Measurements from ENCODE around the gene PARP9.
"Not testable (repeated sequence)": the region's sequence is repeated elsewhere in the genome, so short reads cannot be mapped to it uniquely, and the experiment has no call there.

The PARP9 gene

DNA sequence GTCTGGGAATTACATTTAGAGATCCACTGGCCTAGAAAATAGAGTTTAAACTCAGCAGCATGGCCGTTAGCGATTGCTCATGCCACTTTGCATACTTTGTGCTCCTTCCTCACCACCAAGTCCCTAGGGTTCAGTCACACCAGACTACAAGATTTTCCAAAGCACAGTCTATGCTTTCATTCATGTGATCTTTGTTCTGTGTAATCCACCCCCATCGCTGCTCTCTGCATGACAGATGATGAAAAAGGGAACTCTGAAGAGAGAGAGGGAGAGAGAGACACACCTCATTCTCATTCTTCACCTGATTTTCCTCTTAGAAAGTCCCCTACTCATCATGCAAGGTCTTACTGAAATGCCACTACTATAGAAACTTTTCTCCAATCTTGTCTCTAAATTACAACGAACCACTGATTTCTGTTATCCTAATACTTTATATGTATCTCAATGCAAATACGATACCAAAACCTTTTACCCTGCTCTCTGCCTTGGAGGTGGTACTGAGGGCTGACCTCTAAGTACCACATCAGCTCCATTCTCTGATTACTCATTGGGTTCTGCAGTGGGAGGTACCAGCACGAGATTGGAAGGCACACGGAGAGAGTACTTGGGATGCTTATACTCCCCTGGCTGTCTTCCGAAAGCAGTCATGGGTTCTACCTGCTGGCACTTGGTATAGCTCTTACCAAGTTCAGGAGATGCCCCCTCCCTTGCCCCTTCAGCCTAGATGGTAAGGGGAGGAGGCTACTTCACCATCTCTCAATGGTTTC, 12.3 kb upstream of the PARP9 start:
- DNase-seq: no peak

DNA sequence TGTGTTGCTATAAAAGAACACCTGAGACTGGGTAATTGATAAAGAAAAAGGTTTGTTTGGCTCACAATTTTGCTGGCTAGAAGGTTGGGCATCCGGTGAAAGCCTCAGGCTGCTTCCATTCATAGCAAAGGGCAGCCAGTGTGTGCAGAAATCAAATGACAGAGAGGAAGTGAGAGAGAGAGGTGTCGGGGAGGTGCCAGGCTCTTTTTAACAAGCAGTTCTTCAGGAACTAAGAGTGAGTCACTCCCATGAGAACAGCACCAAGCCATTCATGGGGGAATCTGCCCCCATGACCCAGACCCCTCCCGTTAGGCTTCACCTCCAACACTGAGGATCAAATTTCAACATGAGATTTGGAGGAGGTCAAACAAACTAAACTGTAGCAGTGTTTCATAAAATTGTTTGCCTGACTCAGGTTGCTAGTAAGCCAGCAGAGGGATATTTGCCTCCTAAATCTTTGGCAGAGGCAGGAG, 8.9 kb upstream of the PARP9 start:
- no peak for DNase-seq

DNA sequence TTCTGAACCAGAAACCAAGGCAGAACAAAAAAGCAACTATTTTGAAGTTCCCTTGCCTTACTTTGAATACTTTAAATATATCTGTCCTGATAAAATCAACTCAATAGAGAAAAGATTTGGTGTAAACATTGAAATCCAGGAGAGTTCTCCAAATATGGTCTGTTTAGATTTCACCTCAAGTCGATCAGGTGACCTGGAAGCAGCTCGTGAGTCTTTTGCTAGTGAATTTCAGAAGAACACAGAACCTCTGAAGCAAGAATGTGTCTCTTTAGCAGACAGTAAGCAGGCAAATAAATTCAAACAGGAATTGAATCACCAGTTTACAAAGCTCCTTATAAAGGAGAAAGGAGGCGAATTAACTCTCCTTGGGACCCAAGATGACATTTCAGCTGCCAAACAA, 4.7 kb upstream of the PARP9 start:
- no peak for DNase-seq

DNA sequence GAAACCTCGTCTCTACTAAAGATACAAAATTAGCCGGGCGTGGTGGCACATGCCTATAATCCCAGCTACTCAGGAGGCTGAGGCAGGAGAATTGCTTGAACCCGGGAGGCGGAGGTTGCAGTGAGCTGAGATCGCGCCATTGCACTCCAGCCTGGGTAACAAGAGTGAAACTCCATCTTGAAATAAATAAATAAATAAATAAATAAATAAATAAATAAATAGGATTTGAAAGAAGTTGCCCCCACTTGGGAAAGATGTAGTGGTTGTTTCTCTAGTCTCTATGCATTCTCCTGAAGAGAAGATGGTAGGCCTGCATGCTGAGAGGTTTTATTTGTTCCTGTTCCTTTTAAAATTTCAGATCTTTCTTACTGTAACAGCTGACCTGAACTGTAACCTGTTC, 4.0 kb upstream of the PARP9 start:
- not testable (repeated sequence) for DNase-seq

DNA sequence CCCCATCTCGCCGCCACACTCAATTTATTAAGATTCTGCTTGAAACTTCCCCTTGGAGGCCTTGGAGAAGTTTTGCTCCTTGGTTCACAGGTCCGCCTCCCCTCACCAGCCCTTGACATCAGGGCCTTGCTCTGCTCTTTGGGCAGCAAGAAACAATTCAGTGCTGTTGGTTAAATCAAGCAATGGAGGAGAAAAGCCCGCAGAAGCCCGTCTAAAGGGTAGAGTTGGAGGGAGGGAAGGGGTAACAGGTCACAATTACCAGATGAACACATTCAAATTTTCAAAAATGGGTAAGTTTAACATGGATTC, 429 bp downstream of the PARP9 start:
- DNase-seq: peak; percentile 56

DNA sequence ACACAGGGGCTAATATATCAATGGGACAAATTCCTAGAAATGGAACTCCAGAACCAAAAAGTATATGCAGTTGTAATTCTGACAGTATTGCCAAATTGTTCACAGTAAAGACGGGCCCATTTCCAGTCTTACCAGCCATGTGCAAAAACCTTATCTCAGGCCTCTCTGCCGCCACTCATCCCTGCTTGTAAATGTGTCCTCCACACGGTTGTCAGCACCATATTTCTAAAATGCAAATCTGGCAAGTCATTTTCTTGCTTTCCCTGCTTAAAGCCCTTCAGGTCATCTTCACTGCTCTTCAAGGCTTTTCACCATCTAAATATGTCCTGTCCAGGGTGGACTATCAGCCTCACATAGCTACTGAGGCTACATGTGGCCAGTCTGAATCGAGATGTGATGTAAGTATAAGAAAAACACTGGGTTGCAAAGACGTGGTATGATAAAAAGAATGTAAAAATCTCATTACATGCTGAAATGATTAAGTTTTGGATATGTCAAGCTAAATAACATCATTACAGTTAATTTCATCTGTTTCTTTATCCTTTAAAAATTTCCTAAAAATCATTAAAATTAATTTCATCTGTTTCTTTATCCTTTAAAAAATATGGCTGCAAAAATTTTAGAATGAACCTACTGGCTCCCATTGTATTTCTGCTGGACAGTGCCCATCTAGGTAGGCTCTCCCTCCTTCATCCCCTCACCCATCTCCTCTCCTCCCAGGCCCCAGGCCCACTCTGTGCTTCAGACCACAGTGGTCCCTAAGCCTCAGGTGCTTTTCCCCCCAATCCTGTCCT, 980 bp downstream of the PARP9 start:
- no peak for DNase-seq

DNA sequence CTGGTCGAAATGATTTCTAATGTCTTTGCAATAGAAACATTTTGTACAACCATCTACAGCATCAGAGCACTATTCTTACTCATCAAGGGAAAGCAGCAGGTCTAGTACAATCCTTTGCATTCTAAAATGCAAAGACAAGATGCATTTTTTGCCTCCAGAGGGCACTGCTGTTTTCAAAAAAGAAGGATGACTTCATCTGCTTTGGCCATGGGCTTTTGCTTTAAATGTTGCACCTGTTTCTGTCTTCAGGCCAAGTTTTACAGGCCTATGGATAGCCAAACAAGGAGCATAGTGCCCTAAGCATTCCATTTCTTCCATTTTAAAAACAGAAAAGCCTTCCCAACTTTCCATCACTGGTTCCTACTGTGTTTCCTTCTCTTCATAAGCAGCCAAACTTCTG, 3.4 kb downstream of the PARP9 start:
- DNase-seq: peak; percentile 21

DNA sequence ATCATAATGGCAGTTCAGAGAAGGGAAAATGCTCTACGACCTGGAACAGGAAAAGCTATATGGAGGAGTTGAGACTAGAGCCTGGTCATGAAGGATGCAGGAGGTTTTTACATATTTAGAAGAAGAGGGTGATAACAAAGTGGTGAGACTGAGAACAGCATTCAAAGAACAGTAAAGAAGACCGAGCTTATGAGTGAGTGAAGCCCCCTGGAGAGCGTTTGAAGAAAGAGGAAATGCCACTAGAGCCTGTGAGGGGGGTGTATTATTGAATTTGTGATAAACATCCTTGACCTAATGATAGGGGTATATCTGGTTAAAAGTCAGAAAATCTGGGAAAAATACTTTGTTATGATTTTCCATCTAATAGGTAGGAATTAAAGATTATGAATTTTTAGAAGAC, 4.2 kb downstream of the PARP9 start:
- DNase-seq: no peak

DNA sequence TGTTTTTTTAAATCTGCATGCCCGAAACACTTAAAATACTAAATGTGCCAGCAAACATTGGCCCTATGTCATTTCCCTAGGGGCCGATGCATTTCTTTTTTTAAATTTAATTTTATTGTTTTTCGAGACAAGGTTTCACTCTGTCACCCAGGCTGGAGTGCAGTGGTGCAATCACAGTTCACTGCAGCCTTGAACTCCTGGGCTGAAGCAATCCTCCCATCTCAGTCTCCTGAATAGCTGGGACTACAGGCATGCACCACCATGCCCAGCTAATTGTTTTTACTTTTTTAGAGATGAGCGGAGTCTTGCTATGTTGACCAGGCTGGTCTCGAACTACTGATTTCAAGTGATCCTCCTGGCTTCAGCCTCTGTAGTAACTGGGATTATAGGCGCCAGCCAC, 5.5 kb downstream of the PARP9 start:
- DNase-seq: no peak

DNA sequence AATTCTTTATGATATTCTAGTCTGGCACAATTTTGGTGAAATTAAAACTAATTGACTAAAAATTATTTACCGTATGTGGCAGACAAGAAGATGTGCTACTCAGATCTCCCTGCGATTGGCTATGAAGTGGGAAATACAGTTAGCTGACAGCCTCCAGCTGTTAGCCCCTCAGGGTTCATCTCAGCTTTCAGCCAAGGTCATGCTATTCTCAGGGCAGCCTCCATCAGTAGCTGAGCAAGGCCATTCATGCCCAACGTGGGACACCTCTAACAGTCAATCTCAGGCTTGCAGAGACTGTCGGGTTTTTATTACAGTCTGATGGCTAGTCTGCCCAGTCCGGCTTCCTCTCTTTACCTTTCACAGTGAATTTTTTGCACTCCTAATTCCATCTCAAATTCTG, 6.7 kb downstream of the PARP9 start:
- no peak for DNase-seq

DNA sequence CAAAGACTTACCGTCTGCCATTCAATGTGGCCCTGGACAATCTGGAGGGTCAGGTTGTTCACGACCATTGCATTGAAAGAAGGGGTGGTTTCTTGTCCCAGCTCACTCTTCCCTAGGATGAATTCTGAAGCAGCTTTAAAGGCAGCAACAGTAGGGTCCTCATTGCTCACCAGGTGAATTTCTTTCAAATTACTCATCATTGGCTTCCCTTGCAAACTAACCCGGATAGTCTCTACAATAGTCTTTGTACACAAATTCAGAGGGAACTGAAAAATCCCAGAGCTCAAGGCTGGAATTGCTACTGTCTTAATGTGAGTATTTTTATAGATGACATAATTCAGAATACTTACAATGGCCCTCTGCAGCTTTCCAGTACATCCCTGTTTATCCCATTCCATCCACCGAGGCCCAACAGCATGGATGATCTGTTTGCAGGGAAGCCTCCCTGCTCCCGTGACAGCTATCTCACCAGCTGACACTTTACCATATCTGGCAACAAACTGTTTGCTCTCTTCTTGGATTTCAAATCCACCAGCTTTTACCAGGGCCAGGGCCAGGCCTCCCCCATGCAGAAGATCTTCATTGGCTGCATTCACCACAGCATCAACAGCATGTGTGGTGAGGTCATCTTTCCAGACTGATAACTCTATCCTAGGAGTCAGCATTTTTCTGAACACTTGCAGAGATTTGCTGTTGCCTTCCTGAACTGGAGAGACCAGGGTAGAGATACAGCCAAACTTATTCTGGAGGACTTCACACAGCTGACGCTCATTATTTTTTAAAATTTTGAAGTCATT, 8.6 kb downstream of the PARP9 start:
- DNase-seq: no peak

DNA sequence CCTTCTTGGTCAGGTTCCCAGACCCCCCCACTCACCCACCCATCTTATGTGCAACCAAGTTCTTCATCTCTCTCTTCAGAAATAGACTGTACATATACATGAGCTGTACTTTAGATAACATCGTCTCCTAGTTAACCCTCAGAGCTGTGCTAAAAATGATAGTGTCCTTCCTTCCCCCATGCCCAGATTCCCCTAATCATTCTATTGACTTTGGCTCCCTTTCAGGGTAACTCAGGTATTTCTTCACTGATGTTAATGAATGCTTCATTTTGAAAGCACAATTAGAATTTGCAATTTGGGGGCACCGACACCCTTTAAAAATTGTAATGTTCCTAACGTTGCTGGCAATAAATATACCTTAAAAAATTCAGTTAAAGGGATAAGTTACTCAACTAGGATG, 10.9 kb downstream of the PARP9 start:
- DNase-seq: no peak

DNA sequence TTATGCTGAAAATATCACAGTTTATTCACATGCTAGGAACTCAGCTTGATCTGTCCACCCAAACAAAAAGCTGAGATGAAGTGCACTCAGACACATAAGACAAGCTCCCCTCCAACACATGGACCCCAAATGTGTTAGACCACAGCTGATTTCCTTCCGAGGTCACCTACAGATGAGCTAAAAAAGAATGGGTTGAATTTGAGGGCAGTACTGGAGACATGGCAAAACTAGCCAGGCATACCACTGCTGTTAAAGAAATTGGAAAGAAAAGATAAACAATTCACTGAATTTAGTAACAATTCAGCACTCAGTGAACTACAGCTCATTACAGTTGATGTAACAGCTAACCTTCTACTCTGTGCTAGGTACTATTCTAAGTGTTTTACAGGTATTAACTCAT, 15.5 kb downstream of the PARP9 start:
- no peak for DNase-seq

DNA sequence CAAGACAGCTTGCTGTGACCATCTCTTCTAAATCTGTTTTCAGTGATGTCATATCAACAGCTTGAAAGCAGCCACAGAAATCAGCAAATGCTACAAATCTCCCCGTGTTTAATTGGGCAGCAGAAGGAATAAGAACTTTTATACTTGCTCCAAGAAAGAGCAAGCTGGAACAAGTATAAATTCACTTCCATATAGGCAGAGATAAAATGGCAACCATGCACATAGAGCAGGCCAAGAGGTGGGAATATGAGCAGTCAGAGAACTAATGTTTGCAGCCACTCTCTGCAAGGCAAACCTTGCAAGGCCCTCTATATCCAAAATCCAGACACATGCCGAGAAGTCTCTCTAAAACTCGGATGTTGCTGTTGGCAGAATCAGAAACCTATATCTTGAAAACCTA, 16.0 kb downstream of the PARP9 start:
- DNase-seq: no peak

DNA sequence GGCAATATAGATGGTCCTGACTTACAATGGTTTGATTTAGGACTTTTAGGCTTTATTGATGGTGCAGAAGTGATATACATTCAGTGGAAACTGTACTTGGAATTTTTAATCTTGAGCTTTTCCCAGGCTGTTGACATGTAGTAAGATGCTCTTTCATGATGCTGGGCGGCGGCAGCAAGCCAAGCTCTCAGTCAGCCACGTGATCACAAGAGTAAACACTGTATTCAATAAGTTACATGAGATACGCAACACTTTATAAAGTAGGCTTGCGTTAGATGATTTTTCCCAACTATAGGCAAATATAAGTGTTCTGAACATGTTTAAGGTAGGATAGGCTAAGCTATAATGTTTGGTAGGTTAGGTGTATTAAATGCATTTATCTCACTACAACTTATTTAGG, 17.9 kb downstream of the PARP9 start:
- DNase-seq: no peak

DNA sequence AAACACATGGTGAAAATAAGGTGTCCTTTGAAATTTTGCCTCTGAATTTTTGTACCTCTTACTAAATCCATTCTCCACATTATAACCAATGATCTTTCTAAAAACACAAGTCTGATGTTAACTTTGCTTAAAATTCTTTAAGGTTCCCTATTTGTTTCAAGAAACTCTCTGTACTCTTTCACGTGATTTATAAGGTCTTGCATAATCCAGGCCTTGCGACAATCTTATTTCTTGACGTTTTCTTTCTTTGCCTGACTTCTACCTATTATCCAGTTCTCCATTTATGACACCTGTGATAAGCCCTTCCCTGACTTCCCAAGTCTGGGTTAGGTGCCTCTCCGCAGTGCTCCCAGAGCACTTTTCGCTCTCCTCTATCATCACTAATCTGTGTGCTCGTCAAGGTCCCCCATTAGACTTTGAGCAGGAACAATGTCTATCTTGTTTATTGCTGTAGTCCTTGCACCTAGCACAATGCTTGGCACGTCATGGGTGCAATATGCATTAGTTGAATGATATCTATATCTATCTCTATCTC, 25.1 kb downstream of the PARP9 start:
- no peak for DNase-seq

DNA sequence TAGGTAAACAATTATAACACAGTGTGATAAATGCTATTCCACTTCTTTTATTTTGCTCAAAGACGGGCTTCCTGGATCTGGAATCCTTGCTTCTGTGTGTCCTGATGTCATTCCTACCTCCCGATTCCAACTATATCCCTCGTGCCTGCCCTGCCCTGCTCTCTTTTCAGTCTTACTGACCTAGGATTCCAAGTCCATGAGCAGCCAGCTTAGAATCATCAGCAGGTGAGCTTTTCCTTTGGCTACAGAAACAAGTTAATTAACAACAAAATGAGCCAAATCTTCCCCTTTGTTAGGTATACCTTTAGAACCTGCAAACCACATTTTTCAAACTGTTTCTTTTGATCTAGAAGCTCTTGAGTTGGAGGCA, 27.5 kb downstream of the PARP9 start:
- DNase-seq: no peak

DNA sequence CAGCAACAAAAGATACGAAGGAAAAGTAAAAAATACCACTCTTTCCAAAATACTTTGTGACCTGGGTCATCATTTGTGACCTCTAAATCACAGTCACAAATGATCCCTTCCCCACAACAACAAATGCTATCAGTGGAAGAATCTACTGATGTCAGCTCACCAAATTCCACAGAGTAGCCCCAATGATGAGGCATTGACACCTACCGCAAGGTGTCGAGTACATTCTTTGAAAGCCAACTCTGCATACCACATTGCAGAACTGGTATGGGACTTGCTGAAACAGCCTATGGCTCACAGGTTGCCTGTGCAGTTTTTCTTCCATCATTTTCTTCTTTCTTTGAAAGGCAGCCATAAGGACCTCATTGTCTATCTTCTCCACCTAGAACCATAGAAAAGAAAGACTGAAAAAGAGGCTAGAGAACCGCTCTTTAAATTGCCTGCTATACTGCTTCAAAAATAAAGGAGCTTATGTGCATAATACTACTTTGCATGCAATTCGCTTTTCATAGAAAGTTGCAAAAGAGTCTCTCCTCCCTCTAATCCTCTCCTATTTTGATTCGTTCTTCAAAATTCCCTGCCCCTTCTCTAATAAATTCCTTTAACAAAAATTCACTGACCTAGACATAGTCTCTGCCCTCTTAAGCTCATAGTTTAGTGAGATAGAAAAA, 28.0 kb downstream of the PARP9 start:
- DNase-seq: no peak

DNA sequence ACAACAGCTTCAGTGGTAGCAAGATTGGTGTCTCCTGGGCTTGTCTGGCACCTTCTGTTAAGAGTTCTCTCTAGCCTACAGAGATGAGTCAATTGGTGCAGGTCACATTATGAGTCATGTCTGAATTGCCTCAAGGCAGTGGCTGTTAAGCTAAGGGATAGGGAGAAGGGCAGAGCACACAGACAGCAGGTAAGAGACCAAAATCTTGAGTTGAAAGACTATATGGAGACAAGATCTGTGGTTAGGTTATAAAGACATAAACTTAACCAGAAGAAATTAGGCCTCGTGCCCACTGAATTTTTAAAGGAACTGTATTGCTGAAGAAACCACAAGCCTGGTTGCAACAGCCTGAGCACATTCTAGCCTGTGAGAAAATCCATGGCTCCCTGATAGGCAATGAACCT, 30.2 kb downstream of the PARP9 start:
- no peak for DNase-seq

DNA sequence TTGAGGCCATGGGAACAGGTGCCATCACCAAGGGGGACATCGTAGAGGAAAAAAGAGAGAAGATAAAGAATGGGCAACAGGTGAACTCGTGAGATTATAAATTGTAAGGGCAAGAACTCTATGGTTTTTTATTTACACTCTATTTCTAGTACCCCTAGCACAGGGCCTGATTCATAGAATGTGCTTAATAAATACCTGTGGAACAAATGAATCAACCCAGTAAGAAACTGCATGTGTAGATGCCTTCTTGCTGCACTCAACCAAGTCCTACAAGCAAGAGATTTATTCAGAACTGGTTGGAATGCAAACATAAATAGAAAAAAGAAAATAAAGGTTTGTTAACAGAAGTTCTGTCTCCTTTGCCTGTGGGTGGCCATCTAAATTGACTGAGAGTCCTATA, 30.6 kb downstream of the PARP9 start:
- DNase-seq: no peak

DNA sequence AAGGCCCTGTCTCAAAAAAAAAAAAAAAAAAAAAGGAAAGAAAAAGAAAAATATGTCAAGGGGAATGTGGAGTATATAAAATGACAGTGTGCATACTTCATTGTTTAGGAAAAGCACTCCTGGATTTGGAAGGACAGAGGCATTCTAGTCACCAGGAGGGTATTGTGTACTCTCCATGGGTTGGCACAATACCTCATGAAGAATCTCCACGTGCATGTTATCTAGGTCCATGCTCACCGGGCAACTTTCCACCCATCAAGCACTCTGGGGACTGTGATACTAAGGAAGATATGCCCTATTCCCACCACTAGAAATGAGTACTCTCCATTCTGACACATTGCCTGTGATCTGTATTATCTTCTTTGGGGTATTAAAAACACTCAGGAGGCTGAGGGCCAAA, 33.9 kb downstream of the PARP9 start:
- DNase-seq: no peak

DNA sequence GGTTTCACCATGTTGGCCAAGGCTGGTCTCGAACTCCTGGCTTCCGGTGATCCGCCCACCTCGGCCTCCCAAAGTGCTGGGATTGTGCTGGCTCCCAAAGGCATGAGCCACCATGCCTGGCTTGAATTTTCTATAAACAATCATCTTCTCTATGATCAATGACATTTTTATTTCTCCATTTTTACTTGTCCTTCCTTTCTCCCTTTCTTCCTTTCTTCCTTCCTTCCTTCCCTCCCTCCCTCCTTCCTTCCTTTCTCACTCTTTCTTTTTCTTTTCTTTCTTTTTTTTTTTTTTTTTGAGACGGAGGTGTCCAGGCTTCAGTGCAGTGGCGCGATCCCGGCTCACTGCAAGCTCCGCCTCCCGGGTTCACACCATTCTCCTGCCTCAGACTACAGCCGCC, 40.8 kb downstream of the PARP9 start:
- DNase-seq: no peak

DNA sequence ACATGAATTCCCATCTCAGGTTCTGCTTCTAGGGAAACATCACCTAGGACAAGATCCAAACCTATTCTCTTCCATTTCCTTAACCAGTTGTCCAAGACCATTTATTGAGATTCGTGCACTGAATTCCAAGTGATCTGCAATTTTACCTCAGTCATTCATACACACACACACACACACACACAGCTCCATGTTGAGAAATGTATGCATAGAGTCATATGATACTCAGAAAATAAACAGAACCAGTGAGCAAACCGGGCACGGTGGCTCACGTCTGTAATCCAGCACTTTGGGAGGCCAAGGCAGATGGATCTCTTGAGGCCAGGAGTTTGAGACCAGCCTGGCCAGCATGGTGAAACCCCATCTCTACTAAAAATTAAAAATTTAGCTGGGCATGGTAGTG, 43.2 kb downstream of the PARP9 start:
- DNase-seq: no peak
